Trophoblast cell (in vitro differentiated cells and primary cell): ENCODE data around the gene NPIPB4. TPM values are rescaled to one million over a fixed set of nuclear protein-coding genes. Genes with fewer than 3 reads are reported as not detected.
"Not testable (repeated sequence)": the region's sequence is repeated elsewhere in the genome, so short reads cannot be mapped to it uniquely, and the experiment has no call there.

Experiments
- DNase-seq, 2 donors: peaks; one replicate each; pipeline ENCODE4 v3.0.0-alpha.2; 2016
- H2AFZ ChIP-seq: 2 replicates; pipeline ENCODE4 v1.6.1; 2013; ENCODE audit warnings: low read length, moderate library complexity, mild to moderate bottlenecking; ENCODE audit not compliant: insufficient read depth, poor library complexity
- H2AK5ac ChIP-seq: 2 replicates; pipeline ENCODE4 v1.6.1; 2013; ENCODE audit warnings: mild to moderate bottlenecking, low read length
- H2BK120ac ChIP-seq: 2 replicates; pipeline ENCODE4 v1.6.1; 2013; ENCODE audit warnings: low read length, mild to moderate bottlenecking, moderate library complexity; ENCODE audit not compliant: insufficient read depth, poor library complexity
- H2BK12ac ChIP-seq: 2 replicates; pipeline ENCODE4 v1.6.1; 2013; ENCODE audit warnings: mild to moderate bottlenecking, low read length, moderate library complexity
- H2BK5ac ChIP-seq: 2 replicates; pipeline ENCODE4 v1.6.1; 2013; ENCODE audit warnings: low read length, low read depth, moderate library complexity, mild to moderate bottlenecking; ENCODE audit not compliant: poor library complexity
- H3K14ac ChIP-seq: 2 replicates; pipeline ENCODE4 v1.6.1; 2013; ENCODE audit warnings: mild to moderate bottlenecking, low read length
- H3K18ac ChIP-seq: 2 replicates; pipeline ENCODE4 v1.6.1; 2013; ENCODE audit warnings: mild to moderate bottlenecking, low read length
- H3K23ac ChIP-seq: 2 replicates; pipeline ENCODE4 v1.6.1; 2013; ENCODE audit warnings: low read length
- H3K27ac ChIP-seq: 2 replicates; pipeline ENCODE4 v1.5.1; 2013; ENCODE audit warnings: low read depth, mild to moderate bottlenecking, inconsistent platforms, low read length, moderate library complexity
- H3K27me3 ChIP-seq: 2 replicates; pipeline ENCODE4 v1.6.1; 2013; ENCODE audit warnings: inconsistent platforms, mild to moderate bottlenecking, low read length, moderate library complexity; ENCODE audit not compliant: insufficient read depth
- H3K36me3 ChIP-seq, 2 experiments: 1 replicate in 1 of 2; 2 replicates in 1 of 2; pipeline ENCODE4 v1.6.1; 2013; ENCODE audit warnings: low read length in 2 of 2, mild to moderate bottlenecking in 2 of 2, moderate library complexity in 1 of 2; ENCODE audit not compliant: insufficient read depth in 2 of 2, control insufficient read depth in 1 of 2
- H3K4ac ChIP-seq: 2 replicates; pipeline ENCODE4 v1.6.1; 2013; ENCODE audit warnings: low read depth, mild to moderate bottlenecking, low read length, moderate library complexity
- H3K4me1 ChIP-seq, 2 experiments: 1 replicate in 1 of 2; 2 replicates in 1 of 2; pipeline ENCODE4 v1.6.1; 2013; ENCODE audit warnings: low read length in 2 of 2, mild to moderate bottlenecking in 2 of 2, moderate library complexity in 1 of 2; ENCODE audit not compliant: insufficient read depth in 2 of 2, control insufficient read depth in 1 of 2
- H3K4me2 ChIP-seq: 2 replicates; pipeline ENCODE4 v1.6.1; 2013; ENCODE audit warnings: inconsistent platforms, mild to moderate bottlenecking, low read length, moderate library complexity
- H3K4me3 ChIP-seq: 2 replicates; pipeline ENCODE4 v1.5.1; 2013; ENCODE audit warnings: mild to moderate bottlenecking, low read depth, low read length, inconsistent platforms
- H3K79me1 ChIP-seq: one replicate; pipeline ENCODE4 v1.6.1; 2013; ENCODE audit warnings: low read length
- H3K79me2 ChIP-seq: 2 replicates; pipeline ENCODE4 v1.6.1; 2013; ENCODE audit warnings: low read length, mild to moderate bottlenecking; ENCODE audit not compliant: control insufficient read depth, insufficient read depth, poor library complexity
- H3K9ac ChIP-seq: 2 replicates; pipeline ENCODE4 v1.6.1; 2013; ENCODE audit warnings: mild to moderate bottlenecking, low read length
- H3K9me3 ChIP-seq: 2 replicates; pipeline ENCODE4 v1.6.1; 2013; ENCODE audit warnings: low read depth, mild to moderate bottlenecking, control low read depth, inconsistent platforms, low read length; ENCODE audit not compliant: insufficient read depth
- H4K12ac ChIP-seq: 2 replicates; pipeline ENCODE4 v1.6.1; 2013; ENCODE audit warnings: low read depth, mild to moderate bottlenecking, low read length, moderate library complexity
- H4K8ac ChIP-seq: 2 replicates; pipeline ENCODE4 v1.6.1; 2013; ENCODE audit warnings: low read depth, mild to moderate bottlenecking, low read length, moderate library complexity
- H4K91ac ChIP-seq: one replicate; pipeline ENCODE4 v1.6.1; 2013; ENCODE audit warnings: low read depth, mild to moderate bottlenecking, low read length, moderate library complexity
- WGBS: extraction: QIAGEN DNeasy Blood & Tissue Kit; methylation state at CpG from one replicate; pipeline ENCODE4 v1.1.7; 2013; ENCODE audit warnings: missing lambda C conversion rate; ENCODE audit not compliant: insufficient read length, insufficient coverage; ENCODE audit errors: extremely low coverage; 5-methylcytosine and 5-hydroxymethylcytosine counted together
- polyA plus RNA-seq: library from polyadenylated mRNA; stranded (reverse); fragments of 200-250 nt; gene quantifications from 2 replicates; pipeline ENCODE4 v1.2.3, GENCODE V29; 2013

The NPIPB4 gene
- 18.0 and 18.3 TPM in 2 replicates for polyA plus RNA-seq

- not testable (repeated sequence) for H2AFZ ChIP-seq, H2BK120ac ChIP-seq, H3K36me3 ChIP-seq, H3K9ac ChIP-seq, H3K14ac ChIP-seq, H3K18ac ChIP-seq, H2BK5ac ChIP-seq, DNase-seq, H3K4me1 ChIP-seq, H3K27me3 ChIP-seq, H4K91ac ChIP-seq, H4K8ac ChIP-seq, H3K27ac ChIP-seq, H3K4me3 ChIP-seq, H3K23ac ChIP-seq, H2AK5ac ChIP-seq, H4K12ac ChIP-seq, H3K4me2 ChIP-seq, H3K79me1 ChIP-seq, H3K4ac ChIP-seq, H3K79me2 ChIP-seq, H3K9me3 ChIP-seq, H2BK12ac ChIP-seq
- no CpG with 5 or more reads among the region's 5 CpGs for WGBS
These were observed at the start of gene NPIPB4 for GRCh38 chr16:21857656-21858055. Gene NPIPB4, minus strand, starts transcription at chr16:21857756. Its CDS starts 378 bp downstream, at chr16:21857378.

GRCh38 chr16:21898998-21899397 is 41.4 kb upstream of the NPIPB4 start:
- not testable (repeated sequence) for H4K91ac ChIP-seq, H4K12ac ChIP-seq, H3K4me3 ChIP-seq, H2BK12ac ChIP-seq, H3K4ac ChIP-seq, H3K36me3 ChIP-seq, H3K18ac ChIP-seq, H2BK120ac ChIP-seq, H3K9me3 ChIP-seq, H3K4me1 ChIP-seq, H2AK5ac ChIP-seq, H3K9ac ChIP-seq, H3K4me2 ChIP-seq, DNase-seq, H3K79me1 ChIP-seq, H3K14ac ChIP-seq, H3K23ac ChIP-seq, H3K27ac ChIP-seq, H2AFZ ChIP-seq, H3K27me3 ChIP-seq, H4K8ac ChIP-seq, H2BK5ac ChIP-seq, H3K79me2 ChIP-seq
- no CpG with 5 or more reads among the region's 5 CpGs for WGBS

- H4K8ac ChIP-seq, H3K4me3 ChIP-seq, H3K27me3 ChIP-seq, H2BK12ac ChIP-seq, H2BK120ac ChIP-seq, H2AFZ ChIP-seq, H4K12ac ChIP-seq, H3K9ac ChIP-seq, H3K36me3 ChIP-seq, H3K79me1 ChIP-seq, H3K23ac ChIP-seq, H3K9me3 ChIP-seq, H3K14ac ChIP-seq, H3K4me2 ChIP-seq, H3K4me1 ChIP-seq, H4K91ac ChIP-seq, H2AK5ac ChIP-seq, H3K18ac ChIP-seq, H3K4ac ChIP-seq, H3K79me2 ChIP-seq, DNase-seq, H2BK5ac ChIP-seq, H3K27ac ChIP-seq: not testable (repeated sequence)
- no CpG with 5 or more reads among the region's 3 CpGs for WGBS
These were observed 24.4 kb upstream of the NPIPB4 start for GRCh38 chr16:21881988-21882387.

- not testable (repeated sequence) for DNase-seq
- no CpG with 5 or more reads among the region's 13 CpGs for WGBS
These were observed 20.4 kb downstream of the NPIPB4 start for GRCh38 chr16:21837186-21837585.

More at GRCh38 chr16:21837186-21837585, 20.4 kb downstream of the NPIPB4 start:
- H3K36me3 ChIP-seq, H2AK5ac ChIP-seq, H3K14ac ChIP-seq, H4K91ac ChIP-seq, H3K23ac ChIP-seq, H3K79me2 ChIP-seq, H2BK120ac ChIP-seq, H2BK12ac ChIP-seq, H4K8ac ChIP-seq, H3K4me2 ChIP-seq, H3K9me3 ChIP-seq, H3K4me1 ChIP-seq, H2AFZ ChIP-seq, H3K18ac ChIP-seq, H4K12ac ChIP-seq, H3K27me3 ChIP-seq, H3K27ac ChIP-seq, H3K9ac ChIP-seq, H3K79me1 ChIP-seq, H3K4me3 ChIP-seq, H2BK5ac ChIP-seq, H3K4ac ChIP-seq: not testable (repeated sequence)
